GM18517 (cell line): Measurements from ENCODE around the gene MACF1.
"Not testable (repeated sequence)": the region's sequence is repeated elsewhere in the genome, so short reads cannot be mapped to it uniquely, and the experiment has no call there.

Source experiments
- ATAC-seq: cut with Tn5 transposase; IDR thresholded peaks from one replicate; pipeline ENCODE4 v1.9.1; 2021; ENCODE audit warnings: mild to moderate bottlenecking, moderate library complexity; ENCODE audit not compliant: unreplicated experiment

MACF1 gene

GRCh38 chr1:39504436-39504835 lies 299.9 kb downstream of the MACF1 start:
- ATAC-seq: not testable (repeated sequence)

- no peak for ATAC-seq
Measured at GRCh38 chr1:39505289-39505688, 300.8 kb downstream of the MACF1 start.

- no peak for ATAC-seq
Measured at GRCh38 chr1:39507230-39507928, 302.9 kb downstream of the MACF1 start.

- no peak for ATAC-seq
Measured at GRCh38 chr1:39508266-39508665, 303.8 kb downstream of the MACF1 start.

- ATAC-seq: peak; percentile 26
Measured at GRCh38 chr1:39508857-39509305, 304.4 kb downstream of the MACF1 start.

GRCh38 chr1:39509360-39510009 lies 305.0 kb downstream of the MACF1 start:
- peak; percentile 61 for ATAC-seq

- not testable (repeated sequence) for ATAC-seq
Measured at GRCh38 chr1:39510570-39511186, 306.2 kb downstream of the MACF1 start.

GRCh38 chr1:39511477-39511876 lies 307.0 kb downstream of the MACF1 start:
- not testable (repeated sequence) for ATAC-seq

GRCh38 chr1:39512234-39512847 lies 307.8 kb downstream of the MACF1 start:
- ATAC-seq: not testable (repeated sequence)

GRCh38 chr1:39514710-39515124 lies 310.2 kb downstream of the MACF1 start:
- ATAC-seq: not testable (repeated sequence)

- not testable (repeated sequence) for ATAC-seq
Measured at GRCh38 chr1:39515131-39516086, 310.9 kb downstream of the MACF1 start.

- ATAC-seq: not testable (repeated sequence)
Measured at GRCh38 chr1:39516841-39517240, 312.3 kb downstream of the MACF1 start.

GRCh38 chr1:39517936-39518335 lies 313.4 kb downstream of the MACF1 start:
- ATAC-seq: not testable (repeated sequence)

GRCh38 chr1:39519376-39519775 lies 314.9 kb downstream of the MACF1 start:
- not testable (repeated sequence) for ATAC-seq

GRCh38 chr1:39522221-39522620 lies 317.7 kb downstream of the MACF1 start:
- ATAC-seq: not testable (repeated sequence)

- ATAC-seq: no peak
Measured at GRCh38 chr1:39522661-39523567, 318.4 kb downstream of the MACF1 start.

GRCh38 chr1:39524171-39524570 lies 319.7 kb downstream of the MACF1 start:
- ATAC-seq: no peak

GRCh38 chr1:39524591-39525365 lies 320.3 kb downstream of the MACF1 start:
- ATAC-seq: no peak
